ACC112 (cell line): Measurements from ENCODE around the gene TM9SF4.

Source experiments
- H2AFZ ChIP-seq: fragments of 200-600 bp; sonication (generic); one replicate; pipeline ENCODE4 v1.6.0; 2017; ENCODE audit warnings: antibody characterized with exemption, low read length; ENCODE audit not compliant: unreplicated experiment
- H3K27ac ChIP-seq: fragments of 200-600 bp; sonication (generic); 2 replicates; pipeline ENCODE4 v1.5.1; 2014; ENCODE audit warnings: low read depth, mild to moderate bottlenecking, antibody characterized with exemption, low read length, moderate library complexity
- H3K27me3 ChIP-seq: fragments of 200-600 bp; sonication (generic); 2 replicates; pipeline ENCODE4 v1.6.1; 2014; ENCODE audit warnings: mild to moderate bottlenecking, antibody characterized with exemption, low read length, moderate library complexity, mixed read lengths; ENCODE audit not compliant: insufficient read depth
- H3K36me3 ChIP-seq: fragments of 200-600 bp; sonication (generic); 2 replicates; pipeline ENCODE4 v1.6.1; 2016; ENCODE audit warnings: mild to moderate bottlenecking, antibody characterized with exemption, low read length, moderate library complexity, mixed read lengths; ENCODE audit not compliant: insufficient read depth
- H3K4me1 ChIP-seq: fragments of 200-600 bp; sonication (generic); one replicate; pipeline ENCODE4 v1.6.1; 2016; ENCODE audit warnings: low read length, mixed read lengths; ENCODE audit not compliant: insufficient read depth, unreplicated experiment, control insufficient read depth
- H3K4me3 ChIP-seq: fragments of 200-600 bp; sonication (generic); 2 replicates; pipeline ENCODE4 v1.5.1; 2014; ENCODE audit warnings: mild to moderate bottlenecking, low read depth, low read length
- H3K79me2 ChIP-seq: fragments of 200-600 bp; sonication (generic); one replicate; pipeline ENCODE4 v1.6.0; 2016; ENCODE audit warnings: low read length; ENCODE audit not compliant: control insufficient read depth, unreplicated experiment, insufficient read depth

TM9SF4 gene

GRCh38 chr20:32127347-32127746 lies 17.8 kb downstream of the TM9SF4 start:
- Histone ChIP-seq H3K36me3 (no peaks in the 10 kb centered on the region), H2AFZ (no peak overlapping the region), H3K4me1 (no peaks in the 10 kb centered on the region), H3K79me2 (peaks cover 16% of the 10 kb centered on the region), H3K27ac (no peak overlapping the region), H3K4me3 (no peak overlapping the region), H3K27me3 (no peaks in the 10 kb centered on the region)

GRCh38 chr20:32128167-32128566 lies 18.7 kb downstream of the TM9SF4 start:
- H3K79me2 ChIP-seq, result peaks cover 16% of the 10 kb centered on the region

GRCh38 chr20:32129863-32130262 lies 20.3 kb downstream of the TM9SF4 start:
- H2AFZ ChIP-seq, result no peak overlapping the region
- no peaks in the 10 kb centered on the region for H3K36me3 ChIP-seq
- H3K27ac ChIP-seq, result no peak overlapping the region
- no peak overlapping the region for H3K4me3 ChIP-seq
- H3K4me1 ChIP-seq, result no peaks in the 10 kb centered on the region
- H3K79me2 ChIP-seq, result peaks cover 16% of the 10 kb centered on the region
- H3K27me3 ChIP-seq, result no peaks in the 10 kb centered on the region

More at GRCh38 chr20:32128167-32128566, 18.7 kb downstream of the TM9SF4 start:
- no peak overlapping the region for H3K27ac ChIP-seq
- no peak overlapping the region for H2AFZ ChIP-seq
- H3K4me1 ChIP-seq, result no peaks in the 10 kb centered on the region
- no peaks in the 10 kb centered on the region for H3K27me3 ChIP-seq
- H3K36me3 ChIP-seq, result no peaks in the 10 kb centered on the region
- H3K4me3 ChIP-seq, result no peak overlapping the region

GRCh38 chr20:32130352-32130751 lies 20.8 kb downstream of the TM9SF4 start:
- no peaks in the 10 kb centered on the region for H3K4me1 ChIP-seq
- H3K27me3 ChIP-seq, result no peaks in the 10 kb centered on the region
- no peak overlapping the region for H3K4me3 ChIP-seq
- no peaks in the 10 kb centered on the region for H3K36me3 ChIP-seq
- no peak overlapping the region for H3K27ac ChIP-seq
- H2AFZ ChIP-seq, result no peak overlapping the region
- H3K79me2 ChIP-seq, result peaks cover 16% of the 10 kb centered on the region

- no peak overlapping the region for H3K4me3 ChIP-seq
- H3K79me2 ChIP-seq, result peaks cover 16% of the 10 kb centered on the region
- no peak overlapping the region for H3K27ac ChIP-seq
- no peaks in the 10 kb centered on the region for H3K4me1 ChIP-seq
- peaks cover 2% of the 10 kb centered on the region; the same call in 1 of the 2 replicates for H3K36me3 ChIP-seq
- no peak overlapping the region for H2AFZ ChIP-seq
- H3K27me3 ChIP-seq, result no peaks in the 10 kb centered on the region
Measured at GRCh38 chr20:32130965-32131364, 21.5 kb downstream of the TM9SF4 start.

GRCh38 chr20:32132911-32133549 lies 23.5 kb downstream of the TM9SF4 start:
- Histone ChIP-seq H3K4me3 (no peak overlapping the region), H3K36me3 (peaks cover 9% of the 10 kb centered on the region; the same call in 1 of the 2 replicates), H3K27ac (no peak overlapping the region), H3K27me3 (no peaks in the 10 kb centered on the region), H3K4me1 (no peaks in the 10 kb centered on the region), H2AFZ (no peak overlapping the region), H3K79me2 (peaks cover 16% of the 10 kb centered on the region)

GRCh38 chr20:32134026-32134425 lies 24.5 kb downstream of the TM9SF4 start:
- Histone ChIP-seq H3K27ac (no peak overlapping the region), H3K4me1 (no peaks in the 10 kb centered on the region), H3K36me3 (peaks cover 9% of the 10 kb centered on the region; the same call in 1 of the 2 replicates), H2AFZ (no peak overlapping the region), H3K4me3 (no peak overlapping the region), H3K27me3 (no peaks in the 10 kb centered on the region), H3K79me2 (peaks cover 16% of the 10 kb centered on the region)

- Histone ChIP-seq H3K4me1 (no peaks in the 10 kb centered on the region), H2AFZ (no peak overlapping the region), H3K79me2 (peaks cover 4% of the 10 kb centered on the region), H3K27ac (no peak overlapping the region), H3K36me3 (peaks cover 13% of the 10 kb centered on the region; the same call in 1 of the 2 replicates), H3K27me3 (no peaks in the 10 kb centered on the region), H3K4me3 (no peak overlapping the region)
Measured at GRCh38 chr20:32135983-32136515, 26.5 kb downstream of the TM9SF4 start.

GRCh38 chr20:32138921-32139320 lies 29.4 kb downstream of the TM9SF4 start:
- H3K36me3 ChIP-seq, result peaks cover 20% of the 10 kb centered on the region; the same call in 1 of the 2 replicates
- no peak overlapping the region for H2AFZ ChIP-seq
- H3K4me1 ChIP-seq, result no peaks in the 10 kb centered on the region
- H3K27ac ChIP-seq, result no peak overlapping the region
- no peak overlapping the region for H3K4me3 ChIP-seq
- no peaks in the 10 kb centered on the region for H3K27me3 ChIP-seq
- no peaks in the 10 kb centered on the region for H3K79me2 ChIP-seq

- no peaks in the 10 kb centered on the region for H3K27me3 ChIP-seq
- H3K36me3 ChIP-seq, result peaks cover 21% of the 10 kb centered on the region; the same call in 1 of the 2 replicates
Measured at GRCh38 chr20:32139947-32140346, 30.4 kb downstream of the TM9SF4 start.

GRCh38 chr20:32140603-32141002 lies 31.1 kb downstream of the TM9SF4 start:
- Histone ChIP-seq H3K4me1 (no peaks in the 10 kb centered on the region), H3K27me3 (no peaks in the 10 kb centered on the region), H3K36me3 (peaks cover 23% of the 10 kb centered on the region; the same call in 1 of the 2 replicates)

More at GRCh38 chr20:32139947-32140346, 30.4 kb downstream of the TM9SF4 start:
- H3K4me1 ChIP-seq, result no peaks in the 10 kb centered on the region
- no peaks in the 10 kb centered on the region for H3K79me2 ChIP-seq
- no peak overlapping the region for H2AFZ ChIP-seq
- H3K27ac ChIP-seq, result no peak overlapping the region
- H3K4me3 ChIP-seq, result no peak overlapping the region

More at GRCh38 chr20:32140603-32141002, 31.1 kb downstream of the TM9SF4 start:
- Histone ChIP-seq H3K27ac (no peak overlapping the region), H3K4me3 (no peak overlapping the region), H2AFZ (no peak overlapping the region), H3K79me2 (no peaks in the 10 kb centered on the region)
